Measurements from ENCODE around the gene ZNF160. TPM values are rescaled to one million over a fixed set of nuclear protein-coding genes. Genes with fewer than 3 reads are reported as not detected.

Gene ZNF160
- polyA plus RNA-seq, 1 of the 3 experiments (the other 2 are of a cell fraction): 10.1 TPM

- H3K4me1 ChIP-seq (ENCODE audit: control insufficient read depth in 1 of 2, insufficient read depth in 2 of 2, low read depth in 1 of 2, low read length in 1 of 2): no peaks in the 10 kb centered on the region
- H2AFZ ChIP-seq (ENCODE audit: low read depth): no peak overlapping the region
- CTCF ChIA-PET: no interaction called here
- H3F3A ChIP-seq (replicated peaks; ENCODE audit: insufficient read depth): no peaks in the 10 kb centered on the region
- no peak overlapping the region for H3K4me3 ChIP-seq (ENCODE audit: low read depth in 2 of 2, low read length in 1 of 2)
- no peaks in the 10 kb centered on the region for H3K27me3 ChIP-seq (ENCODE audit: insufficient read depth)
- no peaks in the 10 kb centered on the region for H3K9me2 ChIP-seq
- H3K27ac ChIP-seq (ENCODE audit: low read depth in 2 of 2, low read length in 1 of 2): no peak overlapping the region
- H4K20me1 ChIP-seq (ENCODE audit: insufficient read depth): no peaks in the 10 kb centered on the region
- TF ChIP-seq MEF2A (IDR thresholded peaks at IDR 0.05; ENCODE audit: borderline replicate concordance, low read depth): no peak
- TF ChIP-seq ZBTB33 (IDR thresholded peaks at IDR 0.05; ENCODE audit: borderline replicate concordance, low read depth): no peak
- TF ChIP-seq NFIC (IDR thresholded peaks at IDR 0.05; ENCODE audit: borderline replicate concordance): no peak
- TF ChIP-seq USF1 (IDR thresholded peaks at IDR 0.05; ENCODE audit: borderline replicate concordance, low read depth): no peak
- no peaks in the 10 kb centered on the region for H3K36me3 ChIP-seq (replicated peaks in 1 of 2; ENCODE audit: control insufficient read depth in 1 of 2, insufficient read depth in 2 of 2, low read length in 1 of 2)
- POLR2A ChIA-PET: no interaction called here
- no peaks in the 10 kb centered on the region for H3K9me3 ChIP-seq
- no peaks in the 10 kb centered on the region for H3K79me2 ChIP-seq (ENCODE audit: insufficient read depth)
- WGBS (ENCODE audit: low lambda C conversion rate): 5% methylated on average over 2 of the region's 2 CpGs
- no peak for DNase-seq
- no peak overlapping the region for H3K4me2 ChIP-seq
- no peak overlapping the region for H3K9ac ChIP-seq
These were observed 55.8 kb downstream of the ZNF160 start for GRCh38 chr19:53047379-53047778.

- ChIA-PET POLR2A (no interaction called here), CTCF (no interaction called here)
- H3K79me2 ChIP-seq (ENCODE audit: insufficient read depth): no peaks in the 10 kb centered on the region
- H3K4me3 ChIP-seq (ENCODE audit: low read depth in 2 of 2, low read length in 1 of 2): no peak overlapping the region
- no peaks in the 10 kb centered on the region for H3K36me3 ChIP-seq (replicated peaks in 1 of 2; ENCODE audit: control insufficient read depth in 1 of 2, insufficient read depth in 2 of 2, low read length in 1 of 2)
- H3K9me2 ChIP-seq: no peaks in the 10 kb centered on the region
- no peak overlapping the region for H3K9ac ChIP-seq
- H2AFZ ChIP-seq (ENCODE audit: low read depth): no peak overlapping the region
- no peaks in the 10 kb centered on the region for H3F3A ChIP-seq (replicated peaks; ENCODE audit: insufficient read depth)
- no peak overlapping the region for H3K27ac ChIP-seq (ENCODE audit: low read depth in 2 of 2, low read length in 1 of 2)
- 49% methylated on average over 16 of the region's 16 CpGs for WGBS (ENCODE audit: low lambda C conversion rate)
- H4K20me1 ChIP-seq (ENCODE audit: insufficient read depth): no peaks in the 10 kb centered on the region
- no peaks in the 10 kb centered on the region for H3K27me3 ChIP-seq (ENCODE audit: insufficient read depth)
- TF ChIP-seq YY1 (IDR thresholded peaks at IDR 0.05; ENCODE audit: low read depth): no peak
- no peak for TF ChIP-seq MEF2A (IDR thresholded peaks at IDR 0.05; ENCODE audit: borderline replicate concordance, low read depth)
- TF ChIP-seq TCF12 (IDR thresholded peaks at IDR 0.05): no peak
- TF ChIP-seq EP300 (IDR thresholded peaks at IDR 0.05; ENCODE audit: borderline replicate concordance in 1 of 2, low read depth in 1 of 2, low read length in 1 of 2): no peak
- no peak for TF ChIP-seq RFX5 (IDR thresholded peaks at IDR 0.05; ENCODE audit: low read length)
- TF ChIP-seq SMC3 (IDR thresholded peaks at IDR 0.05; ENCODE audit: low read depth, low read length): no peak
- TF ChIP-seq CTCF (IDR thresholded peaks at IDR 0.05): no peak
- TF ChIP-seq CHD2 (IDR thresholded peaks at IDR 0.05; ENCODE audit: low read length, partially characterized antibody): no peak
- TF ChIP-seq EZH2phosphoT487 (IDR thresholded peaks at IDR 0.05; ENCODE audit: borderline replicate concordance, low read depth): no peak
- TF ChIP-seq ZBTB33 (IDR thresholded peaks at IDR 0.05; ENCODE audit: borderline replicate concordance, low read depth): no peak
- TF ChIP-seq USF2 (IDR thresholded peaks at IDR 0.05; ENCODE audit: borderline replicate concordance, low read depth, low read length): no peak
- no peak for TF ChIP-seq NFIC (IDR thresholded peaks at IDR 0.05; ENCODE audit: borderline replicate concordance)
- TF ChIP-seq MXI1 (IDR thresholded peaks at IDR 0.05; ENCODE audit: low read depth, low read length): no peak
- TF ChIP-seq FOXJ3 (CRISPR knock-in tag; IDR thresholded peaks at IDR 0.05): no peak
- no peaks in the 10 kb centered on the region for H3K4me1 ChIP-seq (ENCODE audit: control insufficient read depth in 1 of 2, insufficient read depth in 2 of 2, low read depth in 1 of 2, low read length in 1 of 2)
- no peak for DNase-seq
- no peaks in the 10 kb centered on the region for H3K9me3 ChIP-seq
- no peak overlapping the region for H3K4me2 ChIP-seq
These were observed 57.7 kb downstream of the ZNF160 start for GRCh38 chr19:53045536-53045935.

Measured in SK-N-SH (cell line).